SJSA1 (cell line): ENCODE measurements around the gene WWOX. TPM values are rescaled to one million over a fixed set of nuclear protein-coding genes. Genes with fewer than 3 reads are reported as not detected.

Experiments used
- DNase-seq, 2 experiments: peaks; one replicate each; pipeline ENCODE4 v3.0.0-alpha.2; 2015 to 2020; ENCODE audit warnings: low spot score in 2 of 2, low read depth in 1 of 2
- H3K27ac ChIP-seq: fragments of 250-450 bp; sonication (Bioruptor Pico); 2 replicates; pipeline ENCODE4 v1.5.1; 2020; ENCODE audit warnings: mild to moderate bottlenecking, moderate library complexity
- H3K27me3 ChIP-seq: fragments of 250-450 bp; sonication (Bioruptor Pico); replicated peaks from 2 replicates; pipeline ENCODE4 v1.5.1; 2020; ENCODE audit warnings: mild to moderate bottlenecking, moderate library complexity
- H3K36me3 ChIP-seq: fragments of 250-450 bp; sonication (Bioruptor Pico); 2 replicates; pipeline ENCODE4 v1.5.1; 2020; ENCODE audit warnings: mild to moderate bottlenecking
- H3K4me1 ChIP-seq: fragments of 250-450 bp; sonication (Bioruptor Pico); replicated peaks from 2 replicates; pipeline ENCODE4 v1.6.1; 2021; ENCODE audit warnings: mild to moderate bottlenecking
- H3K4me3 ChIP-seq: fragments of 250-450 bp; sonication (Bioruptor Pico); 2 replicates; pipeline ENCODE4 v1.5.1; 2020; ENCODE audit warnings: mild to moderate bottlenecking
- H3K9me3 ChIP-seq: fragments of 250-450 bp; sonication (Bioruptor Pico); replicated peaks from 2 replicates; pipeline ENCODE4 v1.5.1; 2020; ENCODE audit warnings: mild to moderate bottlenecking
- total RNA-seq: library from RNA; depleted of rRNA; stranded (reverse); fragments of >200 nt; shearing (Covaris generic); gene quantifications from 2 replicates; pipeline ENCODE4 v1.2.3, GENCODE V29; 2014

Gene WWOX
- total RNA-seq, 1 experiment from 2014 or later, result 13.4 TPM

GRCh38 chr16:79062821-79063220 is 963.4 kb downstream of the WWOX start:
- no peaks in the 10 kb centered on the region for H3K4me1 ChIP-seq
- no peak overlapping the region for H3K27ac ChIP-seq
- H3K4me3 ChIP-seq, result no peak overlapping the region
- no peaks in the 10 kb centered on the region for H3K9me3 ChIP-seq
- no peaks in the 10 kb centered on the region for H3K27me3 ChIP-seq
- no peak for DNase-seq
- H3K36me3 ChIP-seq, result no peaks in the 10 kb centered on the region

GRCh38 chr16:79064256-79064972 is 965.0 kb downstream of the WWOX start:
- no peaks in the 10 kb centered on the region for H3K9me3 ChIP-seq
- H3K4me3 ChIP-seq, result no peak overlapping the region
- DNase-seq, result no peak
- no peaks in the 10 kb centered on the region for H3K4me1 ChIP-seq
- H3K27me3 ChIP-seq, result no peaks in the 10 kb centered on the region
- no peaks in the 10 kb centered on the region for H3K36me3 ChIP-seq
- H3K27ac ChIP-seq, result no peak overlapping the region

- no peak for DNase-seq
- Histone ChIP-seq H3K4me1 (no peaks in the 10 kb centered on the region), H3K27ac (no peak overlapping the region), H3K4me3 (no peak overlapping the region), H3K36me3 (no peaks in the 10 kb centered on the region), H3K9me3 (no peaks in the 10 kb centered on the region), H3K27me3 (no peaks in the 10 kb centered on the region)
Measured at GRCh38 chr16:79066561-79066960, 967.1 kb downstream of the WWOX start.

GRCh38 chr16:79067600-79067999 is 968.1 kb downstream of the WWOX start:
- DNase-seq, result no peak
- H3K4me3 ChIP-seq, result no peak overlapping the region
- H3K9me3 ChIP-seq, result no peaks in the 10 kb centered on the region
- no peaks in the 10 kb centered on the region for H3K36me3 ChIP-seq
- no peaks in the 10 kb centered on the region for H3K27me3 ChIP-seq
- H3K4me1 ChIP-seq, result no peaks in the 10 kb centered on the region
- no peak overlapping the region for H3K27ac ChIP-seq

- Histone ChIP-seq H3K4me3 (no peak overlapping the region), H3K27me3 (no peaks in the 10 kb centered on the region), H3K4me1 (no peaks in the 10 kb centered on the region), H3K9me3 (no peaks in the 10 kb centered on the region), H3K36me3 (no peaks in the 10 kb centered on the region), H3K27ac (no peak overlapping the region)
- no peak for DNase-seq
Measured at GRCh38 chr16:79069121-79069520, 969.7 kb downstream of the WWOX start.

- H3K36me3 ChIP-seq, result no peaks in the 10 kb centered on the region
- H3K27ac ChIP-seq, result no peak overlapping the region
- no peaks in the 10 kb centered on the region for H3K27me3 ChIP-seq
- H3K4me1 ChIP-seq, result no peaks in the 10 kb centered on the region
- no peak for DNase-seq
- H3K4me3 ChIP-seq, result no peak overlapping the region
- H3K9me3 ChIP-seq, result no peaks in the 10 kb centered on the region
Measured at GRCh38 chr16:79069633-79070032, 970.2 kb downstream of the WWOX start.

GRCh38 chr16:79071424-79071823 is 972.0 kb downstream of the WWOX start:
- Histone ChIP-seq H3K27me3 (no peaks in the 10 kb centered on the region), H3K27ac (no peak overlapping the region), H3K4me3 (no peak overlapping the region), H3K36me3 (no peaks in the 10 kb centered on the region), H3K9me3 (peaks cover 1% of the 10 kb centered on the region; the same call in 1 of the 2 replicates), H3K4me1 (no peaks in the 10 kb centered on the region)
- no peak for DNase-seq

GRCh38 chr16:79072517-79072916 is 973.1 kb downstream of the WWOX start:
- Histone ChIP-seq H3K4me1 (no peaks in the 10 kb centered on the region), H3K36me3 (no peaks in the 10 kb centered on the region), H3K9me3 (peaks cover 4% of the 10 kb centered on the region; the same call in 1 of the 2 replicates), H3K4me3 (no peak overlapping the region), H3K27ac (no peak overlapping the region), H3K27me3 (no peaks in the 10 kb centered on the region)
- DNase-seq, result no peak

- Histone ChIP-seq H3K27ac (no peak overlapping the region), H3K4me1 (no peaks in the 10 kb centered on the region), H3K9me3 (peaks cover 5% of the 10 kb centered on the region; the same call in 1 of the 2 replicates), H3K4me3 (no peak overlapping the region), H3K36me3 (no peaks in the 10 kb centered on the region), H3K27me3 (no peaks in the 10 kb centered on the region)
- DNase-seq, result no peak
Measured at GRCh38 chr16:79073566-79073965, 974.1 kb downstream of the WWOX start.

- Histone ChIP-seq H3K27me3 (no peaks in the 10 kb centered on the region), H3K4me1 (no peaks in the 10 kb centered on the region), H3K36me3 (no peaks in the 10 kb centered on the region), H3K4me3 (no peak overlapping the region), H3K27ac (no peak overlapping the region), H3K9me3 (peaks cover 9% of the 10 kb centered on the region; the same call in 1 of the 2 replicates)
- DNase-seq, result no peak
Measured at GRCh38 chr16:79074541-79074940, 975.1 kb downstream of the WWOX start.

- DNase-seq, result no peak
- H3K27ac ChIP-seq, result no peak overlapping the region
- peaks cover 9% of the 10 kb centered on the region; the same call in 1 of the 2 replicates for H3K9me3 ChIP-seq
- H3K27me3 ChIP-seq, result no peaks in the 10 kb centered on the region
- no peak overlapping the region for H3K4me3 ChIP-seq
- H3K36me3 ChIP-seq, result no peaks in the 10 kb centered on the region
- H3K4me1 ChIP-seq, result no peaks in the 10 kb centered on the region
Measured at GRCh38 chr16:79074951-79075350, 975.5 kb downstream of the WWOX start.

GRCh38 chr16:79076047-79076767 is 976.8 kb downstream of the WWOX start:
- Histone ChIP-seq H3K4me1 (no peaks in the 10 kb centered on the region), H3K27ac (no peak overlapping the region), H3K9me3 (peaks cover 9% of the 10 kb centered on the region; the same call in 1 of the 2 replicates), H3K27me3 (no peaks in the 10 kb centered on the region), H3K4me3 (no peak overlapping the region), H3K36me3 (no peaks in the 10 kb centered on the region)
- no peak for DNase-seq

- peak in 1 of 2 experiments; percentile 1 for DNase-seq
- no peak overlapping the region for H3K27ac ChIP-seq
- no peaks in the 10 kb centered on the region for H3K27me3 ChIP-seq
- no peaks in the 10 kb centered on the region for H3K4me1 ChIP-seq
- no peak overlapping the region for H3K4me3 ChIP-seq
- H3K36me3 ChIP-seq, result no peaks in the 10 kb centered on the region
- H3K9me3 ChIP-seq, result peaks cover 9% of the 10 kb centered on the region; the same call in 1 of the 2 replicates
Measured at GRCh38 chr16:79077346-79077745, 977.9 kb downstream of the WWOX start.

- Histone ChIP-seq H3K4me3 (no peak overlapping the region), H3K9me3 (peaks cover 9% of the 10 kb centered on the region; the same call in 1 of the 2 replicates), H3K27ac (no peak overlapping the region), H3K27me3 (no peaks in the 10 kb centered on the region), H3K36me3 (no peaks in the 10 kb centered on the region), H3K4me1 (no peaks in the 10 kb centered on the region)
- no peak for DNase-seq
Measured at GRCh38 chr16:79079656-79080420, 980.4 kb downstream of the WWOX start.
